ENCODE measurements around the gene NAB2.
"Not testable (repeated sequence)": the region's sequence is repeated elsewhere in the genome, so short reads cannot be mapped to it uniquely, and the experiment has no call there.

Gene NAB2

GRCh38 chr12:57119294-57120085, 30.6 kb downstream of the NAB2 start:
- FAIRE-seq = no peak
- DNase-seq (ENCODE audit: insufficient read length, low spot score) = no peak
- TF ChIP-seq TAF1 (IDR thresholded peaks at IDR 0.05; ENCODE audit: low read depth, low read length) (no peak), POU2F2 (IDR thresholded peaks at IDR 0.05; ENCODE audit: low read depth, low read length) (no peak), SPI1 (IDR thresholded peaks at IDR 0.05; ENCODE audit: low read depth, low read length) (no peak), POLR2A (IDR thresholded peaks at IDR 0.05; ENCODE audit: low read depth, low read length) (no peak), PAX5 (IDR thresholded peaks at IDR 0.05; ENCODE audit: insufficient read depth, low read length, severe bottlenecking) (no peak), POLR2AphosphoS5 (IDR thresholded peaks at IDR 0.05; ENCODE audit: low read depth, low read length) (no peak)

GRCh38 chr12:57120718-57121117, 31.8 kb downstream of the NAB2 start:
- DNase-seq (ENCODE audit: insufficient read length, low spot score); FAIRE-seq: not testable (repeated sequence)

GRCh38 chr12:57123813-57124212, 34.9 kb downstream of the NAB2 start:
- DNase-seq (ENCODE audit: insufficient read length, low spot score) (no peak), FAIRE-seq (no peak)
- TF ChIP-seq TAF1 (IDR thresholded peaks at IDR 0.05; ENCODE audit: low read depth, low read length) (no peak), PAX5 (IDR thresholded peaks at IDR 0.05; ENCODE audit: insufficient read depth, low read length, severe bottlenecking) (no peak), POU2F2 (IDR thresholded peaks at IDR 0.05; ENCODE audit: low read depth, low read length) (no peak), SPI1 (IDR thresholded peaks at IDR 0.05; ENCODE audit: low read depth, low read length) (no peak), POLR2A (IDR thresholded peaks at IDR 0.05; ENCODE audit: low read depth, low read length) (no peak), POLR2AphosphoS5 (IDR thresholded peaks at IDR 0.05; ENCODE audit: low read depth, low read length) (no peak)

- TF ChIP-seq POLR2AphosphoS5 (IDR thresholded peaks at IDR 0.05; ENCODE audit: low read depth, low read length) = no peak
- no peak for TF ChIP-seq POLR2A (IDR thresholded peaks at IDR 0.05; ENCODE audit: low read depth, low read length)
- no peak for TF ChIP-seq SPI1 (IDR thresholded peaks at IDR 0.05; ENCODE audit: low read depth, low read length)
- TF ChIP-seq TAF1 (IDR thresholded peaks at IDR 0.05; ENCODE audit: low read depth, low read length) = no peak
- TF ChIP-seq PAX5 (IDR thresholded peaks at IDR 0.05; ENCODE audit: insufficient read depth, low read length, severe bottlenecking) = no peak
- TF ChIP-seq POU2F2 (IDR thresholded peaks at IDR 0.05; ENCODE audit: low read depth, low read length) = no peak
- FAIRE-seq (peak; percentile 80), DNase-seq (ENCODE audit: insufficient read length, low spot score) (peak; percentile 59)
Measured at GRCh38 chr12:57124261-57124877, 35.5 kb downstream of the NAB2 start.

- no peak for FAIRE-seq
- no peak for TF ChIP-seq POLR2A (IDR thresholded peaks at IDR 0.05; ENCODE audit: low read depth, low read length)
- no peak for TF ChIP-seq POLR2AphosphoS5 (IDR thresholded peaks at IDR 0.05; ENCODE audit: low read depth, low read length)
- DNase-seq (ENCODE audit: insufficient read length, low spot score) = no peak
Measured at GRCh38 chr12:57126061-57126460, 37.1 kb downstream of the NAB2 start.

- no peak for TF ChIP-seq POLR2A (IDR thresholded peaks at IDR 0.05; ENCODE audit: low read depth, low read length)
- no peak for TF ChIP-seq PAX5 (IDR thresholded peaks at IDR 0.05; ENCODE audit: insufficient read depth, low read length, severe bottlenecking)
- no peak for TF ChIP-seq SPI1 (IDR thresholded peaks at IDR 0.05; ENCODE audit: low read depth, low read length)
- no peak for TF ChIP-seq POU2F2 (IDR thresholded peaks at IDR 0.05; ENCODE audit: low read depth, low read length)
- TF ChIP-seq TAF1 (IDR thresholded peaks at IDR 0.05; ENCODE audit: low read depth, low read length) = no peak
- no peak for TF ChIP-seq POLR2AphosphoS5 (IDR thresholded peaks at IDR 0.05; ENCODE audit: low read depth, low read length)
- FAIRE-seq = no peak
- no peak for DNase-seq (ENCODE audit: insufficient read length, low spot score)
Measured at GRCh38 chr12:57126561-57126960, 37.6 kb downstream of the NAB2 start.

- no peak for DNase-seq (ENCODE audit: insufficient read length, low spot score)
- FAIRE-seq = peak; percentile 70
- TF ChIP-seq POLR2AphosphoS5 (IDR thresholded peaks at IDR 0.05; ENCODE audit: low read depth, low read length) = no peak
- TF ChIP-seq POLR2A (IDR thresholded peaks at IDR 0.05; ENCODE audit: low read depth, low read length) = no peak
- no peak for TF ChIP-seq TAF1 (IDR thresholded peaks at IDR 0.05; ENCODE audit: low read depth, low read length)
- no peak for TF ChIP-seq POU2F2 (IDR thresholded peaks at IDR 0.05; ENCODE audit: low read depth, low read length)
- no peak for TF ChIP-seq PAX5 (IDR thresholded peaks at IDR 0.05; ENCODE audit: insufficient read depth, low read length, severe bottlenecking)
- TF ChIP-seq SPI1 (IDR thresholded peaks at IDR 0.05; ENCODE audit: low read depth, low read length) = no peak
Measured at GRCh38 chr12:57127101-57127725, 38.3 kb downstream of the NAB2 start.

GRCh38 chr12:57127726-57128518, 39.0 kb downstream of the NAB2 start, which contains the start of gene LRP1:
TSS of gene LRP1 (plus strand) at chr12:57128483. CDS start at chr12:57128965, 482 bp downstream.
- peak; percentile 45 for FAIRE-seq
- TF ChIP-seq SPI1 (IDR thresholded peaks at IDR 0.05; ENCODE audit: low read depth, low read length) (no peak), TAF1 (IDR thresholded peaks at IDR 0.05; ENCODE audit: low read depth, low read length) (no peak), POLR2A (IDR thresholded peaks at IDR 0.05; ENCODE audit: low read depth, low read length) (no peak), PAX5 (IDR thresholded peaks at IDR 0.05; ENCODE audit: insufficient read depth, low read length, severe bottlenecking) (no peak), POLR2AphosphoS5 (IDR thresholded peaks at IDR 0.05; ENCODE audit: low read depth, low read length) (no peak), POU2F2 (IDR thresholded peaks at IDR 0.05; ENCODE audit: low read depth, low read length) (no peak)

More at GRCh38 chr12:57127726-57128518, 39.0 kb downstream of the NAB2 start, which contains the start of gene LRP1:
- peak; percentile 73 for DNase-seq (ENCODE audit: insufficient read length, low spot score)
